GM19043 (cell line): ENCODE data around the gene MARS1.

Experiments
- ATAC-seq: cut with Tn5 transposase; IDR thresholded peaks from one replicate; pipeline ENCODE4 v1.9.1; 2021; ENCODE audit warnings: low read depth; ENCODE audit not compliant: unreplicated experiment

Gene MARS1

GRCh38 chr12:57526477-57527126, 38.7 kb downstream of the MARS1 start:
- no peak for ATAC-seq

- no peak for ATAC-seq
These were observed 39.3 kb downstream of the MARS1 start for GRCh38 chr12:57527184-57527583.

DNA sequence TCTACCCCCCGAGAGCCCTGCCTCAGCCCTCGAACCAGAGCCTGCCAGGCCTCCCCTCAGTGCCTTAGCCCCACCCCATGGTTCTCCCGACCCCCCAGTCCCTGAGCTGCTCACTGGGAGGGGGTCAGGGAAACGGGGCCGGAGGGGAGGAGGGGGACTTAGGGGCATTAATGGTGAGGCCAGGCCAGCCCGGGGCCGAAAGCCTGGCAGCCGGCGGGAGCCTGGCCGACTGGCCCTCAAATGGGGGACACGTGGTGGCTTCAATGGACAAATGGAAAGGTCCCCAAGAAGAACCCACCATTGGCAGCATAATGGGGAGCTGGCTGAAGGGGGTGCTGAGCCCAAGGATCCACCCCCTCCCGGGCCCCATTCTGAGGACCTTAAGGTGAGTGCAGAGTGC, 40.3 kb downstream of the MARS1 start:
- no peak for ATAC-seq

DNA sequence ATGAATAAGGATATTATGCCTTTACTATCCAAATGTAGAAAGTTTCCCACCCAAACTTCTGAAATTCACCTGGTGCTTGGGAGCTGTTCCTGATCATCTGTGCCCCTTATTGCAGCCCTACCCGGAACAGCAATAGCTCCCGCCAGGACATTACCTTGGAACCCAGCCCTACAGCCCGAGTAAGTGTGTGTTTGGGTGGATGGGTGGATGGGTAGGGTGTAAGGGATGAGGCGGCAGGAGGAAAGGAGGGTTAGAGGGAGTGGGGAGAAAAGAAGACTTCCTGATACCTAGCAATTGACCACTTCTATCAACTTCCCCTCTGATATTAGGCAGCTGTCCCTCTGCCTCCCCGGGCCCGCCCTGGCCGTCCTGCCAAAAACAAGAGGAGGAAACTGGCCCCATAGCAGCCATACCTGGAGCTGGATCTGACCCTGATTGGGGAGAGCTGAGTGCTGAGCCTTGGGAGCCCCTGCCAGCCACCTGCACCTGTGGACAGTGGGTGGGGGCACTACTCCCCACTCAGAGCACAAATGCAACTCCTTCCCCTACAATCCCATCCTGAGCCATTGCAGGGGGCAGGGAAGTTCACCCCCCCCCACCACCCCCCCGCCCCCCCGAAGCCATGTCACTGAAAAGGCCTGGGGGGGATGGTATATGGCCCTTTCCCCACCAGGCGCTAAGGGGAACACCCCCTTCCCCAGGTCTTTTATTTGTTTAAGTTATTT, 41.1 kb downstream of the MARS1 start:
- no peak for ATAC-seq

- no peak for ATAC-seq
These were observed 42.0 kb downstream of the MARS1 start for GRCh38 chr12:57529831-57530230.

DNA sequence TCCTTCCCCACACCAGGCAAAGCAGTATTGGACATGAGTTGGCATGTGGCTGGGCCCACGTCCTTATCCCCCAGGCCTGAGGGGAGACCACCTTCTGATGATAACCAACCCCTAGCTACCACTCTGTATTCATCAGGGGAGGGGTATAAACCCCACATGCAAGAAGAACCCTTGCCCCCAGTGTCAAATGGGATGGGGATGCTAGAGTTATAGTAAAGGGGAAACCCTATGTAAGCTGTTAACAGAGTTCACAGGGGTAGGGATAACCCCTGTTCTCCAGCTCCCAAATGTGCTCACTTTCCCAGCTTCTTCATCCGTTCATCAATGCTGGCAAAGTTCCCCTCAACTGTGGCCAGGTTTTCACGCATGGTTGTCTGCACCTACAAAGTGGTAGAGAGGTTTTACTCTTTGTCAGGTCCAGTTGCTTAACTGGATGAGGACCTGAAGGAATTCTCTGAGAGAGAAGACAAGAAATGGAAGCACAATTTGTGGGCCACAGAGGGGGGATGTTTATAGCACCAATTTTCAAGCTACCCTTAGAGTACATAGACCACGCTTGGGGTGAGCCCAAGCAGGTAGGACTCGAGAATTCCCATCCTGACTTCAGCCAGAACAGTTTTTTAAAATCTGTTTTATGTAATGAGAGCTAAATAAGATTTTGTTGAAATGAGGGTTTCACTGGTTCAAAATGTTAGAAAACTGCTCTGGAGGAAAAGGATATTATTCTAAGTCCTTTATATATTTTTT, 42.7 kb downstream of the MARS1 start:
- ATAC-seq, result no peak

- no peak for ATAC-seq
These were observed 44.0 kb downstream of the MARS1 start for GRCh38 chr12:57531836-57532235.

DNA sequence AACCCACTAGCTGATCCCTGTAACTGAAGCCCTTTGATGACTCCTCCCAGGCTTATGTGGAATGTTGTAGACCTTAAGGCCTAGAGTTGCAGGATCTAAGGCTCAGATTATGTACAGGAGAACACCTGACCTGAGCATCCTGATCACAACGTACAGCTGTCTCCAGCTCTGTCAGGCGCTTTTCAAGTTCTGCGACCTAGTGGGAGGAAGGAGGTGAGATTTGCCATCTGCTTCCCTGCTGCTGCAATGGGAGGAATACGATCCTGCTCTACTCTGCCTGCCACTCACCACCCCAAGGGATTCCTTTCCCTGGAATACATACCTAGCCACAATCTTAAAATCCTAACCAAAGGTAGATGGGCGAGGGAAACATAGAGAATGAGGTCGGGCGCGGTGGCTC, 45.2 kb downstream of the MARS1 start:
- ATAC-seq, result no peak

GRCh38 chr12:57534250-57534649, 46.4 kb downstream of the MARS1 start:
- no peak for ATAC-seq

GRCh38 chr12:57534991-57535543, 47.2 kb downstream of the MARS1 start:
- no peak for ATAC-seq

- no peak for ATAC-seq
These were observed 48.1 kb downstream of the MARS1 start for GRCh38 chr12:57535764-57536596.

DNA sequence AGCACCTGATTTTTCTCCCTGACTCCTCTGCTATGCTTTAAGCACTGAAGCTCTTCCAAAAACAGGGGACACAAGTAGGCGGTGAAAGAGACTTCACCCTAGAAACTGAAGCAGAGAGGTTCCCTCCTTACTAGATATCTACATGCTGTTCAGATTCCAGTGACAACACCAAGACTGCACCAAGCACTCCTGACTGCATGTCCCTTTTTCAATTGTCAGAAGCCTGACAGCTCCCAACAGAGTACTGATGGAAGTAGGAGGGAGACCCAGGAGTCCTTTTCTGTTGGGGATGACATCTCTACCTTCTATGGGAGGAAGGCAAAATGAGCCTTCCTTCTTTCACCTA, 48.7 kb downstream of the MARS1 start:
- ATAC-seq, result no peak

GRCh38 chr12:57539134-57539768, 51.4 kb downstream of the MARS1 start:
- no peak for ATAC-seq

DNA sequence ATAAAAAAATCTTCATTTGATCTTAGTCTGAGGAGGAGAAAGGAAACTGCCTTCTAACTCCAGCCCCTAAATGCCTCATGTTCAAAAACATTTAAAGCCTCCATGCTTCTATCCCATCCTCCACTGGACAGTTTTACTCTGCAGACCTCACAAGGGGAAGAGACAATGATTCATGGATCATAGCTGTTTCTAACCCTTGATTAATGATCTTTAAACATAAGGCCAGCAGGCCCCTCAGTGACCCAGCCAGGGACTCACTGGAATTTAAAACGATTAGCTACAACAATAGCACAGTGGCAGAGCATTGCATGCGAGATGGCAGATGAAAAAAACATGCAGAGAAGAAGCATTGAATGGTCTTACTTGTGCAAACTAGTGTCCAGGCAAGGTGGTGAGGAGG, 53.1 kb downstream of the MARS1 start:
- ATAC-seq, result no peak

- ATAC-seq, result no peak
These were observed 53.8 kb downstream of the MARS1 start for GRCh38 chr12:57541717-57542116.

DNA sequence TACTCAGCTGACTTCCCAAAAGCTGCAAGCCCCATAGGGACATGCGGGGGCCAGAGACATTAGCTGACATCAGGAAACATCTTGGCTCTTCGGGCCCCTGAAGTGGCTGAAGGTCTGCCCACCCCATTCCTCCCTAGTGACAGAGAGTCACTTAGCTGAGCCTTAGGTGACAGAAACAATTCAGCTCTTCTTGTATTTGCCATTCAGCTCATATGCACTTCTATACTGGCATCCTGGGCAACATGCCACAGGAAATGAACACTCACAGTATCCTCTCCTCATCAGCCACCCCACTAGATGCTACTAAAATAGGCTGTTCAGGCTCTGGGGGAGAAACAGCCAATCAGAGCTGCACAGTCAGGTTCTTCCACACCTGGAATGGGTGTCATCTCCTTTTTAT, 55.7 kb downstream of the MARS1 start:
- no peak for ATAC-seq

DNA sequence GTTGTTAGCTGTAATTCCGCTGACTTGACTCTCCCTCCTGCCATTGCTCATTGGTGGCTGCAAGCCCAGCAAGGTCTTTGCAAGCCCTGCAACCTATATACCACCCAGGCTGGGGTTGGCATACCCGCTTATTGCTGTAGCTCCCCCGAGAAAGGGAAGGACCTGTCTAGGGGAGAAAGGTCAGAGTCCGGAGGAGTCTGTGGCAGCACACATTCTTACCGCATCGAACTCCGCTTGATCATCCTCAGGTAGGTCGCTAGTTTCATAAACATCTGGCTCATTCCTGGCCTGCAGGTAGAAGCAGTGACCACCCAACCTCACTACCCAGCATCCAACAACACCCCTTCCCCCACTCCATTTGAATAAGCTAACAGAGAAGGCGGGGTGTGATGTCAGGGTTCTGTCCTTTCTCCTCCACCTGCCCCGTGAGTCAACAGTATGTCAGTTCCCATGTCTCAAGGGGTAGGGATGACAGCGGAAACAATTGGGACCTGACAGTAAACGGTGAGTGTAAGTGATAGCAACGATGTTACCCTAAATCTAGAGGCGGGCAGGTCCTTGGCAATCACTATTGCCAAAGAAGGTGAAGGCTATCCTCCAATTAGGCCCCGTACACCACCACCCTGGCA, 58.1 kb downstream of the MARS1 start:
- no peak for ATAC-seq

- ATAC-seq, result peak; percentile 99
These were observed 58.8 kb downstream of the MARS1 start, which contains the start of gene DCTN2 for GRCh38 chr12:57546438-57547287. Gene DCTN2 (minus strand): TSS chr12:57547192. CDS start chr12:57547063, 129 bp downstream.
